CD4-positive, alpha-beta T cell treated with Interleukin-4 for 4 hours (primary cell): ENCODE measurements around the gene OPN4.
A peak's percentile ranks its signal among the peaks of the same experiment; 100 is the strongest.

Experiments used
- DNase-seq: peaks from one replicate; pipeline ENCODE4 v3.0.0-alpha.2; 2020

OPN4 gene

DNA sequence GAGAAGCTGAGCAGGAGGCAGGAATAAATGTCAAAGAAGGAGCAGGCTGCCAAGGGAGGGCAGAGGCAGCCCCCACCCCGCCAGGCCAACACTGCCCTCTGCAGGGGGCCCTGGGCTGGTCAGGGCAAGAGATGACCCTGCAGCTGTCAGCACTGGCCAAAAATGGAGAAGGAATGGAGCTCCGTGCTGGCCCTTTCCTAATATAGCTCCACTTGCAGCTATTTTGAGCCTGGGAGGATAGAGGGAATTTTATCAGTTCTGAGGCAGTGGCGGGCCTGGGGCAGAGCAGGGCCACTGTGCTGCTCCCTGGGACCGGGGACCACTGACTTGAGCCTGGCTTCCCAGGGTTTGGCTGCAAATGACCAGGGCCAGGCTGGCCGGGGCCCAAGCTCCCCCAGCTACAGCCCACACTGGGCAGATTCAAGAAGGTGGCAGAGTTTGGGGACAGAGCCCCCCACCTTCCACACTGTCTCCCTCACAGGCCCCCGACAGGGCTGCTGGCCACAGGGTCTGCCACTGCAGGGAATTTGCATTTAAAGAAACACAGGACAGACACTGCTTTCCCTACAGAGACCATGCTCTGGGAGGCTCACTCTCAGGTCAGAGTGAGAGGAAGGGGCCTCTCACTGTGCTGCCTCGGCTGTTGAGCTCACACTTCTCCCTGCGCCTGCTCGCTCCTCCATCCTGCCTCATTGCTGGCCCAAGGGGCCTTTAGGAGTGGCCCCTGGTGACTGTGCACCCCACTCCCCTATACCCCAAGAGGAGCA, 30.2 kb downstream of the OPN4 start:
- no peak for DNase-seq

DNA sequence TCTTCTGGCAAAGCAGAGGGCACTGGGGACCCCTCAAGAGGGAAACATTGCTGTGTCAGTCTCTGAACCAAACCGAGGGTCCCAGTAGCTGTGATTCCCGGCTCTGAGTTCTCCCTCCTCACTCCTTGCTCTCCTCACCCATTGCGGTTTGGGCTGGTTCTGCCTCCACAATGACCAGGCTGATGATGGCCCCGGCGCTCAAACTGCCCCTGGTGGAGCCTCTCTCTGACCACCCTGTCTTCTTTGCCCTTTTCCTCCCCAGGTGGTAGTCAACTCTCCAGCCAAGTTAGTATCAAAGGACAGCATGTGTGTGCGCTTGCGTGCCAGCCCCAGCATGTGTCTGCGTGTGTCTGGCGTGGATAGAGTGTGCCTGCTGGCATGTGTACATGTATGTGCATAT, 31.1 kb downstream of the OPN4 start:
- DNase-seq: no peak

GRCh38 chr10:86685893-86686632, 31.7 kb downstream of the OPN4 start:
- no peak for DNase-seq

- no peak for DNase-seq
Measured at GRCh38 chr10:86686972-86687371, 32.6 kb downstream of the OPN4 start.

DNA sequence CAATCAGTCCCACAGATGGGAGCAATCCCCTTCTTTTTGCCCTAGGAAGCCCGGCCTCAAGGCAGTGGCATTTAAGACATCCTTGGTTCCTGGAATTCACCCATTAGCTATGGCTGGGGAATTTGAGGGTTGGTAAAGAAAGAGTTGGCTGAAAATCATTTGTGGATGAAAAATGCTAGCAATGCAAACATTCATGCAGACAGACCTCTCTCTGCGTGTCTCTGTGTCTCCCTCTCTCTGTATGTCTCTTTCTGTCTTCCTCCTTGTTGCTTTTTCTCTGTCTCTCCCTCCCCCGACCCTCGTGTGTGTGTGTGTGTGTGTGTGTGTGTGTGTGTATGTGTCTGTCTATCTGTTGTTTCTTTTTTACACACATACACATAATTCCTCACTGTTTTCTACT, 33.4 kb downstream of the OPN4 start:
- no peak for DNase-seq

GRCh38 chr10:86688398-86688921, 34.1 kb downstream of the OPN4 start:
- DNase-seq: peak; percentile 56

- no peak for DNase-seq
Measured at GRCh38 chr10:86689146-86689545, 34.8 kb downstream of the OPN4 start.

- DNase-seq: no peak
Measured at GRCh38 chr10:86690231-86690630, 35.9 kb downstream of the OPN4 start.

DNA sequence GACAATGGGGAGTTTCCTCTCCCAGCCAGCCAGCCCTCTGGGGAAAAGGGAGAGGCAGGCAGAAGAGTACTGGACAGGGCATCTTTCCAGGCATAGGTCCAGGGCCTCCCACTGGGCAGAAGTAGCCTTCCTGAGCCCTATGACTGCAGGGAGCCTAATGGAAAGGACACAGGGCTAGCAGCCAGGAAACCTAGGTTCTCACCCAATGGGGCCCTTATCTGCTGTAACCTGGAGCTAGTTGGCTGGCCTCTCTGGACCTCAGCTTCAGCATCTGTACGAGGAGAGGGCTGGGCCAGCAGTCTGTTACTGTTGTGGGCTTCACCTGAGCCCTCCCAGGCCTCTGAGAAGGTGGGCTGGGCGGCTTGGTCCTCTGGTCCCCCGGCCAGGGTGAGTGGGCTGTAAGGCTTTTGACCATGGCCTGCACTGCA, 36.3 kb downstream of the OPN4 start:
- DNase-seq: no peak

DNA sequence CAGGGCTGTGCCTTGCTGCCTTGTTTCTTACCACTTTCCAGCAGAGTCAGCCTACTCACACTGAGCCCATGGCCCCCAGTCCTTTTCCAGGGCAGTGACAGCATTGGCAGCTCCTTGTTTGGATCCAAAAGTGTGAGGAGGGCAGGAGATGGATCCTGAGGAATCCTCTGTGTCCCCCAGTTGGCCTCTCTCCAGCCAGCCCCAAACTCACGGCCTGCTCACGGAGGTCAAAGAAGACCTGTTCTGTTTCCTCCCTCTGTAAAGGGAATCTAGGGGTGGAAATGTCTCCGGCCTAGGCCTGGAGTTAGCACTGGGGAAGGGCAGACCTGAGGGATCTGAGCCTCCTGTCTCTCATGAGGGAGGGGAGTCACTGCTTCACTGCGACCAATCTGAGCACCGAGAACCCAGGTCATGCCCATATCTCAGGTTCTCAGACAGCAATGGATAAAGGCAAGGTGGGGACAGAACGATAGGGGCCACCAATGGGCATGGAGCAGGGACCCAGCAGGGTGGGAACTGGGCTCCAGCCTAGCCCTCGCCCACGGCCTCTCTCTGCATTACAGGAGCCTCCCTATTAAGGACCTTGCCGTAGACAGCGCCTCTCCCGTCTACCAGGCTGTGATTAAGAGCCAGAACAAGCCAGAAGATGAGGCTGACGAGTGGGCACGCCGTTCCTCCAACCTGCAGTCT, 37.1 kb downstream of the OPN4 start:
- no peak for DNase-seq

DNA sequence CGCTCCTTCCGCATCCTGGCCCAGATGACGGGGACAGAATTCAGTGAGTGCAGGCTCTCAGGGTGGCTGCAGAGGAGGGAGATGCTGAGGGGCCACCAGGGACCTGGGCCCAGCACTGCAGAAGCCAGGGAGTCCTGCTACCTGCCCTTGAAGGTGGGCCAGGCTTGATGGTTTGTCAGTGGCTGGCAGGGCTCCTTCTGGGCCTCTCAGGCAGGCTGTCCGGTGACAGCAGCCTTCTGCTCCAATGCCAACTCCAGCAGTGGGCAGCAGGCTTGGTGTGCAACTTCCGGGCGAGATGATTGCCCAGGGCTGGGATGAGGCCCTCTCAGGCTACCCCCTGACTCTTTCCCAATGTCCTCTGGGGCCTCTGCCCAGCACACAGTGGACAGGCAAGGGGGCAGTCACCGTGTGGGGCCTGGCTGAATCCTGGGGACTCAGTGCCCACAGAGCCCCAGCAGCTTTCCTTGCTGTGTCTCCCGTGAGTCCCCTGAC, 37.7 kb downstream of the OPN4 start:
- DNase-seq: no peak

DNA sequence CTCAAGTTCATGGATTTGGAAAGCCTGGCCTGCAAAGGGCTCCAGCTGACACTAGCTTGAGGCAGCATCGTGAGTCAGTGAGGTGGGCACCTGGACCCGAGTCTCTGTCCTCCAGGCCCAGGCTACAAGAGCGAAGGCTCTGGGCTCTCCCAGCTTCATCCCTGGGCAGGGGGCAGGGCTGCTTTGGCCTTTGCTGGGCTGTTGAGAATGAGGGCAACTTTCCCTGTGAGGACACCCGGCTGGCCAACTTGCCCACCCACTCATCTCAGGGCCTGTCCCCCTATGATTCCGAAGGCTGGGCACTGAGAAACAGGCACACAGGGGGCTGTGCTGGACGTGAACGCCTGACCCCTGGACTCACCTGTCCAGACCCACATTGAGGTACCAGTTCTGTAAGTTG, 38.3 kb downstream of the OPN4 start:
- no peak for DNase-seq

DNA sequence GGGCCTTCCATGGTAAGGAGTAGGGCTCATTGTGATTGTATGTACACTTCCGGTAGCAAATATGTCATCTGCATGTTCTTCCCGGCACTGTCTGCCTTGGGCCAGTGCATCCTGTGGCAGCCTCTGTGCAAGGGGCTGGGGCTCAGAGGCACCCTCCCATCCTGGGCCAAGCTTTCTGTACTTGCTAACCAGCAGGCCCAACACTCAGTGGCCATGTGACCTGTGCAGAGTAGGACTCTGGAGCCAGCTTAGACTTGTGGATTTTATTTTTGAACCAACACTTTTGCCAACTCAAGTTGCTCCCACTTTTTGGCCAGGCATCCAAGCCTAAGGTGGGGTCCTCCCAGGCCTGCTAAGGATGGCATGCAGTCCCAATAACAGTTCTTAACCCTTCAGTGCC, 38.9 kb downstream of the OPN4 start:
- DNase-seq: no peak

DNA sequence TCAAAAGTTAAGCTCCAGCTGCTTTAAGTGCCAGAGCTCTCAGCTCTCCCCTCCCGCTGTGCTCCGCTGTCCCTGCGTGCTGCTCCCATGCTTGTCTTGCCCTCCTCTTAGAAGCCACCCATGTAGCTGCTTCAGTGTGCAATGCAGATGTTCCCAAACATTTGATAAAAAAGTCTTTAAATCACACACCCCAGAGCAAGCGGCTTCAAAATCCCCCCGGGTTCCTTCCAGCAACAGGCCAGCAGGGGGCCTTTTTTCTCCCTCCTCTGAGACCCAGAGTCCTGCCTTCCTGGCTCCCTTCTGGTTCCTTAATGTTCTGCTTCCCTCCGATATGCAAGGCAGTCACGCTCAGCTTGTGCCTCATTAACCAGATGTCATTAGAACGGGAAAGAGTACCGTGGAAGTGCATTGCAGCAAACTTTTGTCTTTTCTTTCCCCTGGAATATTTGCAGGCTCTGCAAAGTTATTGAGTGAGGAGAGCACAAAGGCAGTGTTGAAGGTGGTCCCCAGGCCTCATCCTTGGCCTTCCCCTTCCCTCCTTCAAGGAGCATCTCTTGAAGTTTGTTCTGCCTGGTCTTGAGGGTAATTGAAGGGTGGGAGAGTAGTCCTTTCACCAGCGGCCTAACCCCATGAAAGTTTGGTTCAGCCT, 39.5 kb downstream of the OPN4 start:
- peak; percentile 34 for DNase-seq

DNA sequence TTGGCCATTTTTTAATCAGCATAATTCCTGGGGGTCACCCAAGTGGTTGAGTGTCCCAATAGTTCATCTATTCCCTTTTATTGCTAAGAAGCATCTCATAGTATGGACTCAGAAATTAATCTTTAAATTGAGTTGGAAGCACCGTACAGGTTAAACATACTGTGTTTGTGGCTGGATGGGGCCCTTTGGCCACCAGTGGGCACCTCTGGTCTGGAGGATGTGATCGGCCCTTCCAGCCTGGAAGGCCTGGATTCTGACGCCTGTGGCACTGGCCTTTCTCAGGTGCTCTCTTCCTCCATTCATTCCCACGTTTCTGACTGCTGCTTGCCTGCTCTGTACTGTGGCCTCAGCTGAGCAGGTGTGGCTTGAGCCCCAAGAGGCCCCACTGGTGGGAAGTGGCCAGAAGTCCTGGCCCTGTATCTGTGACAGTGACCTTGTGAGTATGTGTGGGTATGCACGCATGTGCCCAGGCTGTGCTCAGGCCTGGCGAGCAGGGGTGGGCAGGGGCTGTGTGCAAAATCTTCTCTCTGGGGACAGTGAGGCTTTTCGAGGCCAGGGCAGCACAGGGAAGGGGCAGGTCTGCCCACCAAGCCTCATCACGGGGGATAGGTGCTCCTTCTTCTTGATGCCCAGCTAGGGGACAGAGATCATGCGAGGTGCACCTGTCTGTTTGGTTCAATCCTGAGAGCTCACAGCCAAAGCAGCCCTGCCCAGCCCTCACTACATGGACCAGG, 44.0 kb downstream of the OPN4 start:
- DNase-seq: no peak

GRCh38 chr10:86699125-86699524, 44.8 kb downstream of the OPN4 start:
- no peak for DNase-seq

- DNase-seq: no peak
Measured at GRCh38 chr10:86699541-86699940, 45.2 kb downstream of the OPN4 start.

DNA sequence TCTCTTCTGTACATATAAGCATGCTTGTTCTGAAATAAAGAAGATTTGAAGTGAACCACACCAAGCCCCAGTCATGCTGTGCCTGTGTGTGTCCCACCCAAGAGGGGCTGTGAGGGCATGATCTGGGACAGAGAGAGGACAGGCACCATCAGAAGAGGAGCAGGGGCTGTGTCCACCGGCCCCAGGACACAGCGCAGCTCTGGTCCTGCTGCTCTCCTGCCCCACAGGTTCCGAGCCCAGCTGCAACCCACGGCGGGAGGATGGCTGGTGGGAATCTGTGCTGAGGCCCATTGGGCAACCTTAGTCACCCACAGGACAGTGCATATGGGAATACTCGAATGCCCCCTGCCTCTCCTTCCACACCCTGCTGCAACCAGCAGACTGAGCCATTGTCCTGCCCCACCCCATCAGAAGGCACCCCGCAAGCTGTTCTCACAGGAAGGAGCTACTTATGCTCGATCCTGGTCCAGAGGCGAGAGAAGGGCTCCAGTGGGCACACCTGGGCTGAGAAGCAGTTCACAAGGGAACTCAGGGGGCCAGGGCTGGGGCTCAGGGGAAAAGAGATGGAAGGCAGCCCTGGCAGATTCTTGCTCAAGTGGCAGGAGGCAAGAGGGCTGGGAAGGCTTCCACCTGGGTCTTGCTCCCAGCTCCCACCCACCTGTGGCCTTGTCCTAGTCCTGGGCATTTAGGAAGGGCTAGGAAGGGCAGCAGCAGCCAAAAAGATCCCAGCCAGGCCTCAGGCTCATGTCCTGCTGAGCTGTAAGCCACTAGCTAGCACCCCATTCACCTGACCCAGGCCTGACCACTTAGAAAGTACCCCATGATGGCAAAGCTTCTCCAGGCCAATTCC, 45.9 kb downstream of the OPN4 start:
- no peak for DNase-seq

DNA sequence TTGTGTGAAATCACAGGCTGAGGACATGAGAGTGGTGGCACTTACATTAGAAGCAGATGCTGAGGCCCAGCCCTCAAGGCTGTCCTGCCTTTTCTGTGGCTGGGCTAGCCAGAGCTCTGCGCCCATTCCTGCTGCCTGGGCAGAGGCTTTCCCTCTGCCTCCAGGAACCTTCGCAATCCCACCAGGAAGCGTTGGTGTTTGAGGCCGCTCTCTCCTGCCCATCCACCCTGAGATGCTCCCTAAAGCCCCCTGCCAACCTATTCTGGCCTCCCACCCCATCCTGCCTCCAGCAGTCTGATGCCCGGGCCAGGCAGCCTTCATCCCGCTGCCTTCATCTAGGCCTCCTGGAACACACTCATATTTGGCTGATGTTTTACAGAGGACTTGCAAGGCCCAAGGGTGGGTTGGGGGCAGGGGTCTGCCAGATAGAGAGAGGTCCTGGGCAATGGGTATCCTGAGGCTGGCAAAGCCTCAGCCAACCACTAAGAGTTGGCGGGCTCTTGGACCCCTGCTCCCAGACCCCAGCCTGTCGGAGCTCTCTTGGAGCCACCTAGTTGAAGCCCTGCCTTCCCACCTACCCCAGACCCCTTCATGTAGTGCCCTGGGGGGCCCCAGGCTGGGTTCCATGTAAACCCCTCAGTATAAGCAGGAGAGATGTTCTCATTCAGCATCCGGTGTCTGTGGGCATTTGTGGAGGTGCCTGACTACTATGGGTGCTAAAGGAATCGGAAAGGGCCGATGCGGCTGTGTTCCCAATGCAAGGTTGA, 46.7 kb downstream of the OPN4 start:
- DNase-seq: no peak

DNA sequence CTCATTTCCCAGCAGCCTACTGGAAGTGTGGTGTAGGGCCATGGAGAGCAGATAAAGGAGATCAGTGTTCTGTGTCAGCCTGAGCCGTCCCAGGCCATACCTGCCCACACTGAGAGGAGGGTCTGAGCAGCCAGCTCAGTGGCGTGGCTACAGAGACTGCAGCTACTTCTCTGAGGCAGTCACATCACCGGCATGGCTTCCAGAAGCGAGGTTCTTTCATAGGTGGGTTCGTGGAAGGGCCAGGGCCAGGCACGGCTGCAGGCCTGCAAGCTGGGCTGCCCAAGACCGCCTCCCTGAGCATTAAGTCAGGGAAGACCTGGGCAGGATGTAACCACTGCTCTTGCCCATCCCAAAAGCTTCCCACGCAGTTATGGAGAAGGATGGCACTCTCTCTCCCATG, 48.8 kb downstream of the OPN4 start:
- DNase-seq: no peak
